OCI-LY7 (cell line): ENCODE measurements around the gene IGSF22. TPM values are rescaled to one million over a fixed set of nuclear protein-coding genes. Genes with fewer than 3 reads are reported as not detected.

Experiments used
- Bru-seq: library from RNA; stranded (reverse); fragments of 400-500 nt; gene quantifications from one replicate; lab custom pipeline; 2021; lab: Mats Ljungman, UMichigan
- BruChase-seq, 2 experiments: library from RNA; stranded (reverse); fragments of 400-500 nt; gene quantifications; one replicate each; lab custom pipeline; 2021; lab: Mats Ljungman, UMichigan
- BruUV-seq: library from RNA; stranded (reverse); fragments of 400-500 nt; replicated peaks from 2 replicates; lab custom pipeline; 2021; lab: Mats Ljungman, UMichigan
- CTCF ChIA-PET: fragments of 300-600 bp; sonication (Branson Sonifier 250); formaldehyde crosslinking; loops from one replicate; lab custom pipeline; 2022; ENCODE audit warnings: antibody characterized with exemption; ENCODE audit not compliant: unreplicated experiment; lab: Charles Lee
- POLR2A ChIA-PET: fragments of 300-600 bp; sonication (Branson Sonifier 250); formaldehyde crosslinking; loops from one replicate; lab custom pipeline; 2022; ENCODE audit warnings: antibody characterized with exemption; lab: Charles Lee
- DNase-seq: peaks from one replicate; pipeline ENCODE4 v3.0.0-alpha.2; 2015; ENCODE audit warnings: low spot score
- H2AFZ ChIP-seq: fragments of 200-600 bp; sonication (generic), shearing (Covaris generic); 2 replicates; pipeline ENCODE4 v1.6.1; 2014; ENCODE audit warnings: mild to moderate bottlenecking, antibody characterized with exemption, low read length, moderate library complexity
- H3K27ac ChIP-seq: fragments of 200-600 bp; sonication (generic); 2 replicates; pipeline ENCODE4 v1.5.1; 2014; ENCODE audit warnings: mixed run types, low read depth, mild to moderate bottlenecking, moderate library complexity, low read length, inconsistent platforms; ENCODE audit not compliant: poor library complexity, severe bottlenecking
- H3K36me3 ChIP-seq: fragments of 200-600 bp; sonication (generic); 2 replicates; pipeline ENCODE4 v1.6.1; 2014; ENCODE audit warnings: mild to moderate bottlenecking, antibody characterized with exemption, low read length, moderate library complexity, mixed read lengths; ENCODE audit not compliant: insufficient read depth
- H3K4me1 ChIP-seq: fragments of 200-600 bp; sonication (generic); 2 replicates; pipeline ENCODE4 v1.5.1; 2014; ENCODE audit warnings: mild to moderate bottlenecking, low read length; ENCODE audit not compliant: insufficient read depth, poor library complexity, severe bottlenecking
- H3K4me2 ChIP-seq: fragments of 200-600 bp; sonication (generic); 2 replicates; pipeline ENCODE4 v1.6.1; 2014; ENCODE audit warnings: mild to moderate bottlenecking, low read length
- H3K4me3 ChIP-seq: fragments of 200-600 bp; sonication (generic); 2 replicates; pipeline ENCODE4 v1.5.1; 2014; ENCODE audit warnings: mild to moderate bottlenecking, low read depth, low read length; ENCODE audit not compliant: poor library complexity, severe bottlenecking
- H3K79me2 ChIP-seq: fragments of 200-600 bp; sonication (generic); 2 replicates; pipeline ENCODE4 v1.6.1; 2016; ENCODE audit warnings: low read depth, mild to moderate bottlenecking, low read length, moderate library complexity, mixed read lengths; ENCODE audit not compliant: insufficient read depth
- H3K9me2 ChIP-seq: fragments of 200-600 bp; sonication (generic); 2 replicates; pipeline ENCODE4 v1.6.1; 2016; ENCODE audit warnings: mild to moderate bottlenecking, low read length, mixed read lengths; ENCODE audit not compliant: insufficient read depth
- H3K9me3 ChIP-seq: fragments of 200-600 bp; sonication (generic); 2 replicates; pipeline ENCODE4 v1.6.1; 2014; ENCODE audit warnings: mild to moderate bottlenecking, mixed run types, low read length, mixed read lengths
- H4K20me1 ChIP-seq: fragments of 200-600 bp; sonication (generic); 2 replicates; pipeline ENCODE4 v1.6.1; 2014; ENCODE audit warnings: mild to moderate bottlenecking, antibody characterized with exemption, low read length, moderate library complexity, mixed read lengths; ENCODE audit not compliant: insufficient read depth
- EZH2phosphoT487 ChIP-seq: fragments of 200-600 bp; sonication (generic); IDR thresholded peaks from 2 replicates; pipeline ENCODE4 v1.6.1; 2018; ENCODE audit warnings: low read depth, borderline replicate concordance, mild to moderate bottlenecking, mixed run types, antibody characterized with exemption, low read length, moderate library complexity, mixed read lengths
- intact Hi-C: fragments of 100-400 bp; cut with micrococcal nuclease; formaldehyde crosslinking; loops from one replicate; pipeline ENCODE4 v1.10.0; 2022; ENCODE audit not compliant: unreplicated experiment
- long read RNA-seq: library from polyadenylated mRNA; stranded (forward); transcript quantifications from one replicate; pipeline ENCODE4 v2.0.0, GENCODE V29; 2022
- total RNA-seq, 2 experiments: library from RNA; depleted of rRNA in 1 of 2; stranded (reverse); fragments of >200 nt in 1 of 2; shearing (Covaris generic) in 1 of 2; gene quantifications; 2 replicates each; pipeline ENCODE4 v1.2.3, GENCODE V29; 2014 to 2022
- TF ChIP-seq, protein P1 (sequence below): fragments of 200-600 bp; sonication (generic); conservative IDR thresholded peaks from 2 replicates; pipeline ENCODE4 v1.5.1; 2014; ENCODE audit warnings: mild to moderate bottlenecking, antibody characterized with exemption, low read length, moderate library complexity, mixed read lengths

IGSF22 gene
- not detected in 2 replicates for total RNA-seq (2014; rRNA removed; shearing (Covaris generic))
- total RNA-seq (2022) = not detected in 2 replicates
- Bru-seq, nascent RNA = not detected
- BruChase-seq, experiment 1, labeled RNA remaining after a 6-hour chase = not detected
- not detected for BruChase-seq, experiment 2, labeled RNA remaining after a 2-hour chase
- long read RNA-seq = 0 reads

DNA sequence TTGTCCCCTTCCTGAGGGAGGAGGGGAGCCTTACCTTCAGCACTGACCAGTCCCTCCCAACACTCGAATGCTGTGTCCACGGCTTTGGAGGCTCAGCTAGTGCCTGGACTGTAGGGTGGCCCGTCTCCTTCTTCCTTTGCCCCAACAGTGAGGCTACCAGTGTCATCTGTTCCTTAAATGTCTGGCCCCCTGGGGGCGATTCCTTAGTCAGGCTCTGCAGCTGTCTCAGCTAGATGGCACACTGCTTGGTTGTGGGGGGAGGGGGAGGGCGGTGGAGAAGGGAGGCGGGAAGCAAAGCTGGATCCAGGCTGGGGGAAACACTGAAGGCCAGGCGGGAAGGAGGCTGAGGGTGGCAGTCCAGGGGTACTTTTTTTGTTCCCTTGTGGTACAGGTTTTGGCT, at the start of gene IGSF22:
Gene IGSF22 (minus strand): TSS at position 149 of the 400 bp plus-strand sequence. CDS start 1,952 bp downstream, outside the sequence.
- H3K36me3 ChIP-seq = no peaks in the 10 kb centered on the region
- ChIA-PET POLR2A (no interaction called here), CTCF (no interaction called here)
- no peak for TF ChIP-seq EZH2phosphoT487
- TF ChIP-seq, protein P1, sequence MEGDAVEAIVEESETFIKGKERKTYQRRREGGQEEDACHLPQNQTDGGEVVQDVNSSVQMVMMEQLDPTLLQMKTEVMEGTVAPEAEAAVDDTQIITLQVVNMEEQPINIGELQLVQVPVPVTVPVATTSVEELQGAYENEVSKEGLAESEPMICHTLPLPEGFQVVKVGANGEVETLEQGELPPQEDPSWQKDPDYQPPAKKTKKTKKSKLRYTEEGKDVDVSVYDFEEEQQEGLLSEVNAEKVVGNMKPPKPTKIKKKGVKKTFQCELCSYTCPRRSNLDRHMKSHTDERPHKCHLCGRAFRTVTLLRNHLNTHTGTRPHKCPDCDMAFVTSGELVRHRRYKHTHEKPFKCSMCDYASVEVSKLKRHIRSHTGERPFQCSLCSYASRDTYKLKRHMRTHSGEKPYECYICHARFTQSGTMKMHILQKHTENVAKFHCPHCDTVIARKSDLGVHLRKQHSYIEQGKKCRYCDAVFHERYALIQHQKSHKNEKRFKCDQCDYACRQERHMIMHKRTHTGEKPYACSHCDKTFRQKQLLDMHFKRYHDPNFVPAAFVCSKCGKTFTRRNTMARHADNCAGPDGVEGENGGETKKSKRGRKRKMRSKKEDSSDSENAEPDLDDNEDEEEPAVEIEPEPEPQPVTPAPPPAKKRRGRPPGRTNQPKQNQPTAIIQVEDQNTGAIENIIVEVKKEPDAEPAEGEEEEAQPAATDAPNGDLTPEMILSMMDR = no peak
- no peaks in the 10 kb centered on the region for H3K9me2 ChIP-seq
- no peak within 1 kb of the TSS for H3K4me2 ChIP-seq
- no peak within 1 kb of the TSS for H3K4me3 ChIP-seq
- peaks cover 5% of the 10 kb centered on the region for H3K4me1 ChIP-seq
- intact Hi-C loops = no loop called here
- no peaks in the 10 kb centered on the region for H3K9me3 ChIP-seq
- no TSS peak for BruUV-seq
- H3K27ac ChIP-seq = no peak within 1 kb of the TSS
- DNase-seq = no peak
- no peaks in the 10 kb centered on the region for H4K20me1 ChIP-seq
- H2AFZ ChIP-seq = no peak within 1 kb of the TSS
- no peaks in the 10 kb centered on the region for H3K79me2 ChIP-seq

DNA sequence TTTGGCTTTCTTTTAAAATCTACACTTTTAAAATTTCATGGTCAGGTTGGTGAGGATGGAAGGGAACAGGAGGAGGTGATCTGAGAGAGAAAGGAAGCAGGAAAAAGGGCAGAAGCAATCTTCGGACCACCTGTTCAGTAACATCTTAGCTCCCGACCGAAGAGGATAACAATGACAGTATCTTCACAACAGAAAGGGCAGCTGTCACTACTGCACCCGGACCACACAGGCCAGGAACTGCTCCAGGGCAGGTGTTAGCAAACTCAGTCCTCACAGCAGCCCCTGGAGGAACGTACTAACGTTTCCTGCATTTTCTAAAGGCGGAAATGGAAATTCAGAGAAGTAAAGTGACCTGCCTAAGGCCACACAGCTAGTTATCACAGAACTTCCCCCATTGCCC, 48.8 kb upstream of the IGSF22 start:
- TF ChIP-seq EZH2phosphoT487 = no peak
- TF ChIP-seq, protein P1 = no peak
- no peaks in the 10 kb centered on the region for H3K9me2 ChIP-seq
- intact Hi-C loops = loop anchor here (1.0 kb wide), 1 partner anchor 28 kb away; no protein-coding TSS in a partner anchor
- DNase-seq = no peak
- H4K20me1 ChIP-seq = no peaks in the 10 kb centered on the region
- peaks cover 4% of the 10 kb centered on the region for H3K4me1 ChIP-seq
- H3K9me3 ChIP-seq = no peaks in the 10 kb centered on the region
- no peak overlapping the region for H3K4me2 ChIP-seq
- no peak overlapping the region for H3K4me3 ChIP-seq
- H2AFZ ChIP-seq = no peak overlapping the region
- BruUV-seq = no TSS peak
- H3K36me3 ChIP-seq = no peaks in the 10 kb centered on the region
- CTCF ChIA-PET = interaction anchor here (0.6 to 2.1 kb wide), 2 partner anchors 53 to 1137 kb away, joined by 3 to 6 read pairs; no protein-coding TSS in a partner anchor
- no peaks in the 10 kb centered on the region for H3K79me2 ChIP-seq
- POLR2A ChIA-PET = no interaction called here
- no peak overlapping the region for H3K27ac ChIP-seq

DNA sequence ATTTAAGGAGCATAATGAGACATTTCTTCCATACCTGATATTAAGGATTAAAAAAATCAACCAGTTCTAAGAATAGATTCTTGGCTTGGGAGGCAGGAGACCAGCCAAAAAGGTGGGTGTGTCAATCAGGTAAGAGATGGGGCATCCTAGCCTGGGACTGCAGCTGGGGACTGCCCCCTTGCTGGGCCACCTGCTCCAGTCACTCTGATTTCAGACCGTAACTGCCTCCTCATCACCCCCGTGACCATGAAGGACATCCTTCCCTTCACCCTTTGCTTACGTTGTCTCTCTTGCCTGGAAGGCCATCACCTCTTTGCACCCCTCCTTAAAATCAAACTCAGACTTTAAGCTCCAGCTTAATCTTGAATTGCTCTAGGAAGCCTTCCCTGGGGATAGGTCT, 47.7 kb upstream of the IGSF22 start:
- CTCF ChIA-PET = interaction anchor here (0.6 to 2.1 kb wide), 2 partner anchors 35 to 52 kb away, joined by 3 to 6 read pairs; no protein-coding TSS in a partner anchor

More for the DNA sequence above, 47.7 kb upstream of the IGSF22 start:
- no peak overlapping the region for H3K27ac ChIP-seq
- no peak overlapping the region for H3K4me3 ChIP-seq
- H3K9me2 ChIP-seq = no peaks in the 10 kb centered on the region
- H3K9me3 ChIP-seq = no peaks in the 10 kb centered on the region
- H3K79me2 ChIP-seq = no peaks in the 10 kb centered on the region
- no peak overlapping the region for H2AFZ ChIP-seq
- intact Hi-C loops = no loop called here
- no peak overlapping the region for H3K4me2 ChIP-seq
- peaks cover 12% of the 10 kb centered on the region for H3K4me1 ChIP-seq
- no TSS peak for BruUV-seq
- no peak for DNase-seq
- no peaks in the 10 kb centered on the region for H4K20me1 ChIP-seq
- TF ChIP-seq, protein P1 = no peak
- TF ChIP-seq EZH2phosphoT487 = no peak
- no peaks in the 10 kb centered on the region for H3K36me3 ChIP-seq
- POLR2A ChIA-PET = interaction anchor here (0.6 kb wide), 2 partner anchors 170 to 324 kb away, joined by 3 read pairs; no protein-coding TSS in a partner anchor
